GM12872 (cell line): ENCODE data around the gene ENTHD1.

Experiments used
- CTCF ChIP-seq: IDR thresholded peaks from 3 replicates; pipeline ENCODE4 v1.5.1; 2011; ENCODE audit warnings: low read depth, mild to moderate bottlenecking, low read length, moderate library complexity; ENCODE audit not compliant: insufficient read depth

Gene ENTHD1

DNA sequence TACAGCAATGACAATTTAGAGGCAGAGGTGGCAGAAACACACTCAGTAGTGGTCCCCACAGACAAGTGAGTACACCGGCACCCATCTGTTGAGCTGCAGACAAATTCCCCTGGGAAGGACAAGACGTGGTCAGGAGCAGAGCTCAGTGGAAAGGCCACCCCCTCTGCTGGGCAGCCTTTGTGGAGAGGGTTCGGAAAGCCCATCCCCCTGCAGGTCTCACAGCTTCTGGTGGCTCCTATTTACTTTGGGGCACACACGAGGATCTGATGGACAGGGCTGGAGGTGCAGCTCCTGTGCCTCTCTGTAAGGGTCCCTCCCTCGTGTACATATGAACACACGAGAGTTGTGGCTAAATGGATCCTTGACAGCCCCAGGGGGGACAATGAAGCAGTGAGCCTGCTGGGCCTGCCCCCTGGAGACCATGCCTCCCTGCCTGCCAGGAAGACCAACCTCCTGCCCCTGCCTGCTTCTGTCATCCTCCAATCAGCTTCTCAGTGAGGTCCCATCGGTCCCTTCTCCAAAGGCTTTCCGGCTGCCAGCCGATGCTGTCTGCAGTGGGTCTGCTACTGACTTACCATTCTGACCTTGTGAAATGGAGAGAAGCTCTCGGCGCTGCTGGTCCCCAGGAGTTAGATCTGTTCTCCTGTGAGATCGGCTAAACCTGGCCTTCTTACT is 161.5 kb downstream of the ENTHD1 start:
- TF ChIP-seq CTCF: no peak

- no peak for TF ChIP-seq CTCF
These were observed 162.1 kb downstream of the ENTHD1 start for GRCh38 chr22:39731481-39731880.

GRCh38 chr22:39729141-39729934 is 164.2 kb downstream of the ENTHD1 start:
- no peak for TF ChIP-seq CTCF

DNA sequence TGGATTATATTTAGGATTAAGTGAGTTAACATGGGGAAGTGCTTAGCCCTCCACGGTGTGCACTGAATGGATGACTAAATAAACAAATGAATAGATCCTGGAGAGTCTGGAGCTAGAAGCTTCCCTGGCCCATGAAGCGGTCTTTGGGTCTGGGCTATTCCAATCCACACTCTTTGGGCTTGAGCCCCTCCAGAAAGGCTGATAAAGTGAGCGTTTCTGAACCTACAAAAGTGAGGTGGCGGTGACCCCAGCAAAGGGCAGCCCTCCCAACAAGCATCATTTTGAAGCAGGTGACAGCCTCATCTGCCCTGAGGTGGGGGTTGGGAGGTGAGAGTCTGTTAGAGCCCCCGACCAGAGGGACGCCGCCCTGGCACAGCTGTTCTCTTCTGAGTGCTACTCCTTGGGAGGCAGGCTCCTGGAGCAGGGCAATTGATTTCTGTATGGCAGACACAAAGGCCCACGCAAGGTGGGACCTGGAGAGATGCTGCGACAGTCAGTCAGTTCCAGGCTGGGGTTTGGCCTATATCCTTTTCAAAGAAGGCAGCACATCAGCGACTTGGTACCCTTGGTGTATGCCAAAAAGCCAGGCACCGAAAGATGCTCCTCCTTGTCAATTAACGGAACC is 165.2 kb downstream of the ENTHD1 start:
- TF ChIP-seq CTCF: no peak

DNA sequence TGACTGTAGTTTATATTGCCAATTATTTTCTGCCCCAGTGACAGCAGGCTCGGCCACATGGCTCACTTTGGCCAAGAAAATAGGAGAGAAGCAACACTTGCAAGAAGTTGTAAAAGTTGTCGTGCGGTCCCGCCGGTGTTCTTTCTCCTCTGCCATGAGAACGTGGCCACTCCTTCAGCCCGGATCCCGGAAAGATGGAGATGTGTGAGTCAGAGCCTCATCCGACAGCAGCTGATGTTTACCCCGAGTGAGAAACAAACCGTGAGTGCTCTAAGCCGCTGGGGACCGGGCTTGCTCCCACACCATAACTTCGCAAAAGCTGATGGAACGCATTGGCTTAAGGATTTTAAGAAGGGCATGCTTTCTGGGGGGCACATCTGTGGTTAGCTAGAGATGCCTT is 166.0 kb downstream of the ENTHD1 start:
- TF ChIP-seq CTCF: no peak

- TF ChIP-seq CTCF: no peak
These were observed 168.1 kb downstream of the ENTHD1 start for GRCh38 chr22:39725351-39726035.

DNA sequence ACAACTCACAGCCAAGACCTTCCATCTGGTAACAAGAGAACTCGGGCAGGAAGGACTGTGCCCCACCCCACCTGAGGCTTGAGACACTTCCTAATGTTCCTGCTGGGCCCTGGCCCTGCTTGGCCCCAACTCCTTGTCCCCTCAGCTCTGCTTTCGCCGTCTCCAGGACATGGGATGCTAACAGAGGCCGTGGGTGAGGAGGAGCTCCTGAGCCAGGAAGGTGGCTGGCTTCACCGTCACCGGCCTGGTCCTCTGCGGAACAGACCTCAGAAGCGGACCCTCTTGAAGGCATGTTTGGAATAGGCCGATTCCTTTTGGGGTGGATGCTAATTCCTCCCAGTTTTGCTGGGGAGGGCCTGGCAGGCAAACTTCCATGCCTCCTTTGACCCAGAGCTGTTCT is 168.7 kb downstream of the ENTHD1 start:
- TF ChIP-seq CTCF: no peak
